Gastroesophageal sphincter (tissue), 3 donors: Measurements from ENCODE around the gene PTPRS.

Experiments used
- EP300 ChIP-seq: sonication (generic); formaldehyde crosslinking; IDR thresholded peaks from one replicate; pipeline ENCODE4 v1.6.1; 2017; ENCODE audit warnings: antibody characterized with exemption, mild to moderate bottlenecking
- POLR2A ChIP-seq, 2 donors: fragments of 450-650 bp; IDR thresholded peaks; one replicate each; pipeline ENCODE4 v1.6.1; 2017; ENCODE audit warnings: antibody characterized with exemption in 2 of 2, mild to moderate bottlenecking in 2 of 2, moderate library complexity in 1 of 2
- POLR2AphosphoS5 ChIP-seq: sonication (generic); formaldehyde crosslinking; IDR thresholded peaks from one replicate; pipeline ENCODE4 v1.6.1; 2017; ENCODE audit warnings: antibody characterized with exemption
- TF ChIP-seq, protein P1 (sequence below), 4 experiments: fragments of 200-600 bp in 2 of 4; fragments of 450-650 bp in 2 of 4; sonication (generic) in 1 of 4; IDR thresholded peaks; one replicate each; pipeline ENCODE4 v1.5.1; 2017 to 2019; ENCODE audit warnings: antibody characterized with exemption in 4 of 4, mild to moderate bottlenecking in 2 of 4, moderate library complexity in 2 of 4

DNA sequence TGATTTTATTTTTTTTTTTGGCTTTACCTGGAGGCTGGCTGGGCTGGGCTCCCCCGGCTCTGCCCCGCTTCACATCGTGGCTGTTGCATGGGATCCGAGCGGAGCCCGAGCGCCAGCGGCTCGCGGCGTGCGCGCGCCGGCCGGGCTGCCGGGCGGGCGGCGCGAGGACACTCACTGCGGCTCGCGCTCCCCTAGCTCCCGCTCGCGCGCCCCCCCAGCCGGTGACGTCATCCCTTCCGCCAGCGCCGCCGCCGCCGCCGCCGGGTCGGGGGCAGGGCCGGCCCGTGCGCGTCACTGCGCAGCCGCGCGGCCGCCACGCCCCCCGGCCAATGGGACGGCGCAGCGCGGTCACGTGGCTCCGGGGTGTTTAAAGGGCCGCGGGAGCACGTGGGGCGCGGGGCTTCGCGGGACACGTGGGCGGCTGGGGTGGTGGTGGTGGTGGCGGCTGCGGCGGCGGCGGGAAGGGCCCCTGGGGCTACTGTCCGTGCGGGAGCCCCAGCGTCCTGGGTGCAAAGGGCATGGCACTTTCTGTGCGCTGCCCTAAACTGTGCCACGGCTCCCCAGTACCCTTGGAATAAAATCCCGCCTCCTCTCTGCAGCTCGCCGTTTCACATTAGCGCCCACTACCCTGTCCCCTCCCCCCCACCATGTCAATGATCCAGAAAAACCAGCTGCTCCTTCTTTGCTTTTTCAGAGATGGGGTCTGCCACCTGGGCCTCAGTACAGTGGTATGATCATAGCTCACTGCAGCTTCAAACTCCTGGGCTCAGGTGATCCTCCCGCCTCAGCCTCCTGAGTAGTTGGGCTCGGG is at the start of gene PTPRS:
- no peak for TF ChIP-seq POLR2AphosphoS5
- TF ChIP-seq, protein P1, sequence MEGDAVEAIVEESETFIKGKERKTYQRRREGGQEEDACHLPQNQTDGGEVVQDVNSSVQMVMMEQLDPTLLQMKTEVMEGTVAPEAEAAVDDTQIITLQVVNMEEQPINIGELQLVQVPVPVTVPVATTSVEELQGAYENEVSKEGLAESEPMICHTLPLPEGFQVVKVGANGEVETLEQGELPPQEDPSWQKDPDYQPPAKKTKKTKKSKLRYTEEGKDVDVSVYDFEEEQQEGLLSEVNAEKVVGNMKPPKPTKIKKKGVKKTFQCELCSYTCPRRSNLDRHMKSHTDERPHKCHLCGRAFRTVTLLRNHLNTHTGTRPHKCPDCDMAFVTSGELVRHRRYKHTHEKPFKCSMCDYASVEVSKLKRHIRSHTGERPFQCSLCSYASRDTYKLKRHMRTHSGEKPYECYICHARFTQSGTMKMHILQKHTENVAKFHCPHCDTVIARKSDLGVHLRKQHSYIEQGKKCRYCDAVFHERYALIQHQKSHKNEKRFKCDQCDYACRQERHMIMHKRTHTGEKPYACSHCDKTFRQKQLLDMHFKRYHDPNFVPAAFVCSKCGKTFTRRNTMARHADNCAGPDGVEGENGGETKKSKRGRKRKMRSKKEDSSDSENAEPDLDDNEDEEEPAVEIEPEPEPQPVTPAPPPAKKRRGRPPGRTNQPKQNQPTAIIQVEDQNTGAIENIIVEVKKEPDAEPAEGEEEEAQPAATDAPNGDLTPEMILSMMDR (IDR thresholded peaks at IDR 0.05) = no peak
- TF ChIP-seq POLR2A (IDR thresholded peaks at IDR 0.05) = no peak
- TF ChIP-seq EP300 = no peak
